ENCODE data around the gene PACSIN2. TPM values are rescaled to one million over a fixed set of nuclear protein-coding genes. Genes with fewer than 3 reads are reported as not detected.
A peak's percentile ranks its signal among the peaks of the same experiment; 100 is the strongest.

Gene PACSIN2
- total and polyA plus RNA-seq, 2 of the 13 experiments (the other 11 are each of a cell fraction or from before 2014, with no cell fraction given), result 54.1 to 68.8 TPM

- TF ChIP-seq MAFK (conservative IDR thresholded peaks at IDR 0.05 in 1 of 2, IDR thresholded peaks at IDR 0.05 in 1 of 2; ENCODE audit: low read length in 2 of 2) (no peak), CCDC6 (CRISPR knock-in tag; IDR thresholded peaks at IDR 0.05) (peak; percentile 93), WIZ (CRISPR knock-in tag; IDR thresholded peaks at IDR 0.05) (0 out of 2 replicates have a peak, but pooled peaks have one; percentile 48), ZNF766 (CRISPR knock-in tag; IDR thresholded peaks at IDR 0.05; ENCODE audit: borderline replicate concordance) (peak; percentile 97), ELF3 (CRISPR knock-in tag; IDR thresholded peaks at IDR 0.05) (peak; percentile 67), ZNF879 (CRISPR knock-in tag; IDR thresholded peaks at IDR 0.05) (peak; percentile 88; the same call in 1 of the 2 replicates), FOXA3 (CRISPR knock-in tag; IDR thresholded peaks at IDR 0.05) (peak; percentile 18; the same call in 1 of the 2 replicates), MAX (IDR thresholded peaks at IDR 0.05) (peak; percentile 100), ZNF709 (CRISPR knock-in tag; IDR thresholded peaks at IDR 0.05) (peak; percentile 94; the same call in 1 of the 2 replicates), ZNF607 (CRISPR knock-in tag; IDR thresholded peaks at IDR 0.05; ENCODE audit: borderline replicate concordance) (peak; percentile 99), ZNF431 (CRISPR knock-in tag; IDR thresholded peaks at IDR 0.05; ENCODE audit: borderline replicate concordance, low read depth) (peak; percentile 96), ZFX (CRISPR knock-in tag; IDR thresholded peaks at IDR 0.05; ENCODE audit: low read depth) (peak; percentile 93), TFDP1 (CRISPR knock-in tag; IDR thresholded peaks at IDR 0.05; ENCODE audit: borderline replicate concordance) (peak; percentile 100), ONECUT2 (CRISPR knock-in tag; IDR thresholded peaks at IDR 0.05) (0 out of 2 replicates have a peak, but pooled peaks have one; percentile 33)
- TF ChIP-seq, protein P1, sequence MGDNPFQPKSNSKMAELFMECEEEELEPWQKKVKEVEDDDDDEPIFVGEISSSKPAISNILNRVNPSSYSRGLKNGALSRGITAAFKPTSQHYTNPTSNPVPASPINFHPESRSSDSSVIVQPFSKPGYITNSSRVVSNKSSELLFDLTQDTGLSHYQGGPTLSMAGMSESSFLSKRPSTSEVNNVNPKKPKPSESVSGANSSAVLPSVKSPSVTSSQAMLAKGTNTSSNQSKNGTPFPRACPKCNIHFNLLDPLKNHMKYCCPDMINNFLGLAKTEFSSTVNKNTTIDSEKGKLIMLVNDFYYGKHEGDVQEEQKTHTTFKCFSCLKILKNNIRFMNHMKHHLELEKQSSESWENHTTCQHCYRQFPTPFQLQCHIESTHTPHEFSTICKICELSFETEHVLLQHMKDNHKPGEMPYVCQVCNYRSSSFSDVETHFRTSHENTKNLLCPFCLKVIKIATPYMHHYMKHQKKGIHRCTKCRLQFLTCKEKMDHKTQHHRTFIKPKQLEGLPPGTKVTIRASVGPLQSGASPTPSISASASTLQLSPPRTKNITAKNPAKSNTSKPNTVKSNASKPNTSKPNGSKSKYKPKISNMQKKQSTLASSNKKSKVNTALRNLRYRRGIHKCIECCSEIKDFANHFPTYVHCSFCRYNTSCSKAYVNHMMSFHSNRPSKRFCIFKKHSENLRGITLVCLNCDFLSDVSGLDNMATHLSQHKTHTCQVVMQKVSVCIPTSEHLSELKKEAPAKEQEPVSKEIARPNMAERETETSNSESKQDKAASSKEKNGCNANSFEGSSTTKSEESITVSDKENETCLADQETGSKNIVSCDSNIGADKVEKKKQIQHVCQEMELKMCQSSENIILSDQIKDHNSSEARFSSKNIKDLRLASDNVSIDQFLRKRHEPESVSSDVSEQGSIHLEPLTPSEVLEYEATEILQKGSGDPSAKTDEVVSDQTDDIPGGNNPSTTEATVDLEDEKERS (CRISPR knock-in tag; IDR thresholded peaks at IDR 0.05), result 0 out of 2 replicates have a peak, but pooled peaks have one; percentile 39
- TF ChIP-seq, protein P2, sequence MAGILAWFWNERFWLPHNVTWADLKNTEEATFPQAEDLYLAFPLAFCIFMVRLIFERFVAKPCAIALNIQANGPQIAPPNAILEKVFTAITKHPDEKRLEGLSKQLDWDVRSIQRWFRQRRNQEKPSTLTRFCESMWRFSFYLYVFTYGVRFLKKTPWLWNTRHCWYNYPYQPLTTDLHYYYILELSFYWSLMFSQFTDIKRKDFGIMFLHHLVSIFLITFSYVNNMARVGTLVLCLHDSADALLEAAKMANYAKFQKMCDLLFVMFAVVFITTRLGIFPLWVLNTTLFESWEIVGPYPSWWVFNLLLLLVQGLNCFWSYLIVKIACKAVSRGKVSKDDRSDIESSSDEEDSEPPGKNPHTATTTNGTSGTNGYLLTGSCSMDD (CRISPR knock-in tag; IDR thresholded peaks at IDR 0.05), result peak; percentile 86; the same call in 1 of the 2 replicates
- TF ChIP-seq, protein P3, sequence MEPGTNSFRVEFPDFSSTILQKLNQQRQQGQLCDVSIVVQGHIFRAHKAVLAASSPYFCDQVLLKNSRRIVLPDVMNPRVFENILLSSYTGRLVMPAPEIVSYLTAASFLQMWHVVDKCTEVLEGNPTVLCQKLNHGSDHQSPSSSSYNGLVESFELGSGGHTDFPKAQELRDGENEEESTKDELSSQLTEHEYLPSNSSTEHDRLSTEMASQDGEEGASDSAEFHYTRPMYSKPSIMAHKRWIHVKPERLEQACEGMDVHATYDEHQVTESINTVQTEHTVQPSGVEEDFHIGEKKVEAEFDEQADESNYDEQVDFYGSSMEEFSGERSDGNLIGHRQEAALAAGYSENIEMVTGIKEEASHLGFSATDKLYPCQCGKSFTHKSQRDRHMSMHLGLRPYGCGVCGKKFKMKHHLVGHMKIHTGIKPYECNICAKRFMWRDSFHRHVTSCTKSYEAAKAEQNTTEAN (CRISPR knock-in tag; conservative IDR thresholded peaks at IDR 0.05), result peak; percentile 86; the same call in 1 of the 2 replicates
- TF ChIP-seq, protein P4, sequence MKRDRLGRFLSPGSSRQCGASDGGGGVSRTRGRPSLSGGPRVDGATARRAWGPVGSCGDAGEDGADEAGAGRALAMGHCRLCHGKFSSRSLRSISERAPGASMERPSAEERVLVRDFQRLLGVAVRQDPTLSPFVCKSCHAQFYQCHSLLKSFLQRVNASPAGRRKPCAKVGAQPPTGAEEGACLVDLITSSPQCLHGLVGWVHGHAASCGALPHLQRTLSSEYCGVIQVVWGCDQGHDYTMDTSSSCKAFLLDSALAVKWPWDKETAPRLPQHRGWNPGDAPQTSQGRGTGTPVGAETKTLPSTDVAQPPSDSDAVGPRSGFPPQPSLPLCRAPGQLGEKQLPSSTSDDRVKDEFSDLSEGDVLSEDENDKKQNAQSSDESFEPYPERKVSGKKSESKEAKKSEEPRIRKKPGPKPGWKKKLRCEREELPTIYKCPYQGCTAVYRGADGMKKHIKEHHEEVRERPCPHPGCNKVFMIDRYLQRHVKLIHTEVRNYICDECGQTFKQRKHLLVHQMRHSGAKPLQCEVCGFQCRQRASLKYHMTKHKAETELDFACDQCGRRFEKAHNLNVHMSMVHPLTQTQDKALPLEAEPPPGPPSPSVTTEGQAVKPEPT (CRISPR knock-in tag; IDR thresholded peaks at IDR 0.05; ENCODE audit: low read depth), result peak; percentile 96
These were observed 157.9 kb downstream of the PACSIN2 start, which contains the start of gene ARFGAP3 (continued) for GRCh38 chr22:42856865-42857704.
